GM21529 (cell line): ENCODE data around the gene HARBI1.
A peak's percentile ranks its signal among the peaks of the same experiment; 100 is the strongest.

Source experiments
- ATAC-seq: cut with Tn5 transposase; IDR thresholded peaks from one replicate; pipeline ENCODE4 v1.9.1; 2021; ENCODE audit not compliant: unreplicated experiment

Gene HARBI1

DNA sequence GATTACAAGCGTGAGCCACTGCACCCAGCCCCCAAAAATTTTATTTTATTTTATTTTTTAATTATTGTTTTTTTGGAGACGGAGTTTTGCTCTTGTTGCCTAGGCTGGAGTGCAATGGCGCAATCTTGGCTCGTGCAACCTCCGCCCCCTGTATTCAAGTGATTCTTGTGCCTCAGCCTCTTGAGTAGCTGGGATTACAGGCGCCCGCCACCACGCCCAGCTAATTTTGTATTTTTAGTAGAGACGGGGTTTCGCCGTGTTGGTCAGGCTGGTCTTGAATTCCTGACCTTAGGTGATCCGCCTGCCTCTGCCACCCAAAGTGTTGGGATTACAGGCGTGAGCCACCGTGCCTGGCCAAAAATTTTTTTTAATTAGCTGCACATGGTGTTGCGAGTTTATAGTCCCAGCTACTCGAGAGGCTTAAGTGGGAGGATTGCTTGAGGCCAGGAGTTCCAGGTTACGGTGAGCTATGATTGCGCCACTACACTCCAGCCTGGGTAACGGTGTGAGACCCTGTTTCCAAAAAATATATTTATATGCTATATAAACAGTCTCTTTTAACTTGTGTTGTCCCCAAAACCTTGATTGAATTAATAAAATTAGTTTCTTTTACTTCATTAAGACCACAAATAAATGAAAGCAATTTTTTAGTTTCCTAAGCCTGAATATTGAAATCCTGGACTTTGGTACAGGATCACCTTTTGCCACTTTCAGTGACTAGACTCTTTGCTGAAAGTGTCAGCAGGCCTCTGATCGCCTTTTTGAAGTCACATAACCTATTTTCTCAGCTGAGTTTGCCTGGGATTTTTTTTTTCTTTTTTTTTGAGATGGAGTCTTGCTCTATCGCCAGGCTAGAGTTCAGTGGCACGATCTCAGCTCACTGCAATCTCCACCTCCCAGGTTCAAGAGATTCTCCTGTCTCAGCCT, 16.5 kb upstream of the HARBI1 start:
- no peak for ATAC-seq

DNA sequence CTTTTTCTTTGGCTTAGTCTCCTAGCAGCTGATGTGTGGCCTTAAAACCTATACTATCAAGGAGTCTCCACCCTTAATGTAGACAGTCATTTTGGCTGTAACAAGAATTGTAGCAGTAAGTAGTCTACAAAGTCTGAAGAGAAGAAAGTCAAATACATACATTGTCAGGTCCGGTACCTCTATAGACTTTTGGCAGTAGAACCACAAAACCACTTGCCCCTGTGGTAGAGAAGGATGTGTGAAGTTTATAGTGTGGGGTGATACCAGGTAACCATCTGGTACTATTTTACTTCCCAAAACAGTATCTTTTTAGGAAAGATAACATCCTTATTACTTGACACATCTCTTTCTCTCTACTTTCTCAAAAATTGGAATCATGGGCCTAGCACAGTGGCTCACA, 15.5 kb upstream of the HARBI1 start:
- no peak for ATAC-seq

DNA sequence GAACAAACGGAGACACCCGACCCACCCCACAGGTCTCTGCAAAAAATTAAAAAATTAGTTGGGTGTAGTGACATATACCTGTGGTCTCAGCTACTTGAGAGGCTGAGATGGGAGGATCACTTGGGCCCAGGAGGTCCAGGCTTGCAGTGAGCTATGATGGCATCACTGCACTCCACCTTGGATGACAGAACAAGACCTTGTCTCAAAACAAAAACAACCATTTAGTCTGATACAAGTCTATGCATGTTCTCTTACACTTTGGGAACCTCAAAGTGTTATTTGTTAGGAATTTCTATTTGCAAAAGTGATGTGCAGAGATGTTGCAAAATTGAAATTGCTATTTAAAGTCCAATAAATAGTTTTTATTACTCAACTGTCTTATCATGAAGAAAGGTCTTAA, 14.6 kb upstream of the HARBI1 start:
- no peak for ATAC-seq

GRCh38 chr11:46630237-46630636, 13.2 kb upstream of the HARBI1 start:
- ATAC-seq, result no peak

DNA sequence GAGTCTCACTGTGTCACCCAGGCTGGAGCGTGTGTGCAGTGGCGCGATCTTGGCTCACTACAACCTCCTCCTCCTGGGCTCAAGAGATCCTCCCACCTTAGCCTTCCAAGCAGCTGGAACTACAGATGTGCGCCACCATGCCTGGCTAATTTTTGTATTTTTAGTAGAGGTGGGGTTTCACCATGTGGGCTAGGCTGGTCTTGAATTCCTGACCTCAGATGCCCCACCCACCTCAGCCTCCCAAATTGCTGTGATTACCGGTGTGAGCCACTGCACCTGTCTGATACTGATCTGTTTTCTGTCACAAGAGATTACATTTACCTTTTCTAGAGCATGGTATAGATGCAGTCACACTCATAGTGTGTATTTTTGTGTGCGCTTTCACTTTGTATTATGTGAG, 11.9 kb upstream of the HARBI1 start:
- no peak for ATAC-seq

DNA sequence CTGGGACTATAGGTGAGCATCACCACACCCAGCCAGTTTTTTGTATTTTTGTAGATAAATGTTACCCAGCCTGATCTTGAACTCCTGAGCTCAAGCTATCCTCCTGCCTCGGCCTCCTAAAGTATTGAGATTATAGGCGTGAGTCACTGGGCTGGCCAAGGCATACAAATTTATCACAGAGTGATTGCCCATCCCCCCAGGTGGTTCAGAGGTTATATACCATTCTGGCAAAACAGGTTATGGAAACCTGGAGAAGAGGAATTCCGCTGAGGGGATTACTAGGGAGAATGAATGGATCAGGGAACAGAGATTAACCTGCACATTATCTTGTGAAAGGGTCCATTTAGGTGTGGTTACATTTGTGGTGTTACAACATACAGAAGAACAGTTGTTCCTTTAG, 8.4 kb upstream of the HARBI1 start:
- no peak for ATAC-seq

DNA sequence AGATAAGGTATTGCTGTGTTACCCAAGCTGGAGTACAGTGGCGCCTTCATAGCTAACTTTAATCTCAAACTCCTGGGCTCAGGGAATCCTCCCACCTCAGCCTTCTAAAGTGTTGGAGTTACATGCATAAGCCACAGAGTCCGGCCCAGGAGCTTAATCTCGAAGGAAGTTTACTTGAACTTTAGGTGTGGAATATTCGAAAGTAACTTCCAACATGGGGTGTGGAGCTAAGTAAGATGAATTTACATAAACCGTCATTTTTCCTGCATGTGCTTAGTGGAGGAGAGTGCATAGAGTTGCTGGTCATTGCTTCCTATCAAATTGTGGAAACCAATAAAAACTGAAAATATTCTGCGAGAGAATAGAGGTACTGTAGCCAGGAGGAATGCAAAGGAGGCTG, 1.8 kb upstream of the HARBI1 start:
- ATAC-seq, result no peak

GRCh38 chr11:46617972-46618314, 916 bp upstream of the HARBI1 start:
- ATAC-seq, result no peak

- peak; percentile 7 for ATAC-seq
These were observed 385 bp downstream of the HARBI1 start for GRCh38 chr11:46616551-46617133.

- ATAC-seq, result no peak
These were observed 1.3 kb downstream of the HARBI1 start for GRCh38 chr11:46615756-46616155.

DNA sequence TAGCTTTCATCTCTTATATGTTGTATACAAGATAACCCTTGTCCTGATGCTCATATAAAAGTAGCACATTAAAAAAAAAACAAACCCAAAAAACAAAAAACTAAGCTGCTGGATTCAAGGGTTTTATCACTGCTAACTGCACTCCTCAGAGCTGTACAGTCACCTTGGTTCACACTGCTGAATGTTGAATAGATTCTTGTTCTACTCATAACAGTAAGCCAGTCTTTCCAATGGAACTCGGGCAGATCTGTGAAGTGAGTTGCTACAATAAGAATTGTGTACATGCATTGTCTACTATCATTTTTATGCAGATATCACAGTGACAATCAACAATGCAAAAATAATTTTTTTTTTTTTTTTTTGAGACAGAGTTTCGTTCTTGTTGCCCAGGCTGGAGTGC, 4.7 kb downstream of the HARBI1 start:
- ATAC-seq, result no peak

DNA sequence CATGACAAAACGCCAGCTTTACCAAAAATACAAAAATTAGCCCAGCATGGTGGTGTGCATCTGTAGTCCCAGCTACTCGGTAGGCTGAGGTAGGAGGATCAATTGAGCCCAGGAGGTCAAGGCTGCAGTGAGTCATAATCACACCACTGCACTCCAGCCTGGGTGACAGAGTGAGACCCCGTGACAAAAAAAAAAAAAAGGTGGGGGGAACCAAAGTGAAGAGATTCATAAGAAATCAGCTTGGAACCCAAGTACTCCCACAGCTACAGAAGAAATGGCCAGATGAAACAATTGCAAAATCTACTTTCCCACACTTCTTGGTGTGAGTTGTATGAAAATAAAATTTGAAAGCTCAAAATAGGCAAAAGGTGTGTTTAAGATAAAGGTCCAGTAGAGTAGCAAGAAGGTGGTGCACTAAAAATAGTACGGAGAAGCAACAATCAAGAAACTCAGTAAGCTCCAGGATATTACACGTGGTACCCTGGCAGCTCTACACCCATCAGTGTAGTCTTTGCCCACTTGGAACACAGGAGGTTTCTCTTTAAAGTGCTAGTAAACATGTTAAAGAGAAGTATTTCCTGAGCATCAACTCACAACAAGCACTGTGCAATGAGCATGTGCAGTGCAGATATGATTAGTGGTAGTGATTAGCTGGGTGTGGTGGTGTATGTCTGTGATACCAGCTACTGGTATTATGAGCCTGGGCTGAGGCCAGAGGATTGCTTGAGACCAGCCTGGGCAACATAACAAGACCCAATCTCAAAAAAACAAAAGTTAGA, 5.3 kb downstream of the HARBI1 start:
- ATAC-seq, result no peak

DNA sequence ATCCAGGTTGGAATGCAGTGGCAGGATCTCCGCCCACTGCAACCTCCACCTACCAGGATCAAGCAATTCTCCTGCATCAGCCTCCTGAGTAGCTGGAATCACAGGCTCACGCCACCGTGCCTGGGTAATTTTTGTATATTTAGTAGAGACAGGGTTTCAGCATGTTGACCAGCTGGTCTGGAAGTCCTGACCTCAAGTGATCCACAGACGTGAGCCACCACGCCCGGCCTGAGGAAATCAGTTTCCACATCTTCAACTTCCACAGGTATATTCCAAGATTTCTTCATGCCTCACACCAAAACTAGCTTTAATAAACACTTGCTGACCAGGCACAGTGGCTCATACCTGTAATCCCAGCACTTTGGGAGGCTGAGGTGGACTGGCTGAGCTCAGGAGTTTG, 7.6 kb downstream of the HARBI1 start:
- ATAC-seq, result no peak

- ATAC-seq, result no peak
These were observed 9.5 kb downstream of the HARBI1 start for GRCh38 chr11:46607516-46607915.

DNA sequence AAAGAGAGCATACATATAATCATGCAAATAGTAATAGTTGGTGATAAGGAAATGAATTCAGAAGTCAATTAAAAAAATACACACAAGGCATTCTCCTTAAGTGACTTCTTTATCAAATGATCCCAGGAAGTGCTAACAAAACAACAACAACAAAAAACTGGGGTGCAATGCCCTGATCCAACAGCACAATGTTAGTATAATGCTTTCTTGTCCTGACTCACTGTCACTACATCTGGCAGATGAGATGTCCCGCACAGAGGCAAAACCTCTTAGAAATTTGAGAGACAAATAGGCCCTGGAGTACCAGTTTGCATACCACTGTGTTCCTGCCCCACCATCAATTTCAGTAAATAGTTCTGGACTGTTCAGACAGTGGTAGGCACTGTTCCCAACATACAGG, 12.2 kb downstream of the HARBI1 start:
- ATAC-seq, result no peak

DNA sequence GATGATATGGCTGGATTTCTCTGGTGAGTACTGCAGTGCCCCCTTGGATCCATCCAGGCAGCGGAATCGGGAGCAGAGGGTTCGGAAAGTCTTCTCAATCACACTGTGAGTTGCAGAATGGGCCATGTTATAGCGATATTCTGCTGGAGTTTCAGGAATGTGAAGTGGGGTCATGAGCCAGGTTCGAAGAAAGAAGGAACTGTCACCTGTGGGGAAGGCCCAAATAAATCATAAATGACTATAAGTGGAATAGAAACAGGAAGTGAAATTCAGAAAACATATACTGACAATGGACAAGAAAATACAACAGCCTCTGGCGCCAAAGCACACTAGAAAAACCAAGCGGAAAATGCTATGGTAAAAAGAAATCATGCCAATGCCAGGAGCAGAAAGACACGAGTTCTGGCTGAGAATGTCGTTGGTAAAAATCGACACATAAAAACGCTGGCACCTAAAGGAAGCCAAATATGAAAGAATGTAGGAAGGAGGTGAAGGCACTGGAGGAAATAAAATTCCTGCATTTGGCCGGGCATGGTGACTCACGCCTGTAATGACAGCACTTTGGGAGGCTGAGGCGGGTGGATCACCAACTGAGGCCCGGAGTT, 13.2 kb downstream of the HARBI1 start:
- no peak for ATAC-seq

- no peak for ATAC-seq
These were observed 15.9 kb downstream of the HARBI1 start for GRCh38 chr11:46601129-46601528.

DNA sequence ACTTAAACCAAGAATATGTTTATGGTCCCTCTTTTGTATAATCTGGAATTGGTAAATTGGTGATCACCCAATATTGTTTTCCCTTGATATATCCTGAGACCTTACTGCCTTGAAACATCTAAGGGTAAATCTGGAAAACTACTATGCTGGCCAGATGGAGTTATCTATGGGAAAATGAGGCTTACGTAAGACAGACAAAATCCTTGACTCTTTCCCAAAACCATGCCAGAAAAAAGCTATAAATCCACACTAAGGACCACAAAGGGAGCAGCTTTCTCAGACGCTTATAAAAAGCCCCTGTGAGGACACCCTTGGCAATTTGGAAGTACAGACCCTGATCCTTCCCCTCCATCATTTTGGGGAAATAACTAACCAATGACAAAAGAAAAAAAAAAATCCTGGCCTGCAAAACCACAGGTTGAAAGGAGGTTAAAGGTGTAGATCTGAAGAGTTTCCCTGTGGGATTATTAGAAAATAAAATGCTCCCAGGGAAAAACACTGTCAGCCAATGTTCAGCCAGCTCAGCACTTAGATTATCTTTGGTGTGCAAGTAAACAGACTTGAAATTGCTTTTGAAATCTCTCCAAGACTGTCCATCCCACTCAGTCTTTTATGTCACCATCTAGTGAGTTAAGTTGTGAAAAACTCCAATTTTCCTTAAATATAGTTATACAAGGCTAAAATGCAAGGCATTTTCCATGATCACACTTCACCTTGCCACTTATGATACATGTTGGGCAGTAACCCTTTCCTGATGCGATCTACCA, 16.6 kb downstream of the HARBI1 start:
- no peak for ATAC-seq

GRCh38 chr11:46599340-46600193, 17.5 kb downstream of the HARBI1 start:
- no peak for ATAC-seq
